DMS153 treated with DMSO at 0.1 percent for 48 hours (cell line): ENCODE data around the gene KCMF1.
"Not testable (repeated sequence)": the region's sequence is repeated elsewhere in the genome, so short reads cannot be mapped to it uniquely, and the experiment has no call there.

ENCODE experiments used
- DNase-seq: peaks from one replicate; lab custom pipeline; 2025; ENCODE audit not compliant: unreplicated experiment; lab: John Stamatoyannopoulos, UW

The KCMF1 gene

DNA sequence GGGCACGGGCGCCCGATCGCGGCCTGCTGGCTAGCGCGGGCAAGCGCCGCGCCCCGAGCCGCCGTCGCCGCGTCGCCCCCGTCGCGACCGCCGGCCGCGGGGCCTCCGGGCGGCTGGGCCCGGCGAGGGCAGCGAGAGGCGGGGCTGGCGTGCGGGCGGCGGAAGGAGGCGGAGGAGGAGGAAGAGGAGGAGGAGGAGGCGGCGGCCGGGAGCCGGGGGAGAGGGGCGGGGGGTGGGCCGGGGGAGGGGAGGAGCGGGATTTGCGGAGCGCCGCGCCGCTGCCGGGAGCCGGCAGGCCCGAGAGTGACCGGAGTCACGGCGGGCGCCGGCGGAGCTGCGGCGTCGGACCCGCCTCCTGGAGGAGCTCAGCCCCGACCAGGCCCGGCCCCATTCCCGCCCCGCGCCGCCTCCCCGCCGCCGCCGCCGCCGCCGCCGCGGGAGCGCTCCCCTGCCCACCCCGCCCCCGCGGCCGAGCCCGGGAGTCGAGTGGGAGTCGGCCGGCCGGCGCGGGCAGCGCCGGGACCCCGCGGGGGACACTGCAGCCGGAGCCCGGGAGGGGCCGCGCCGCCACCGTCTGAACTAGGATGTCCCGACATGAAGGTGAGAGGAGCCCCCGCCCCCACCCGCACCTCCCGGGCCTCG lies at the start of gene KCMF1:
KCMF1 (plus strand) TSS at position 294 of the 642 bp plus-strand sequence; CDS start at position 585, 291 bp downstream.
- DNase-seq, result peak; percentile 6

DNA sequence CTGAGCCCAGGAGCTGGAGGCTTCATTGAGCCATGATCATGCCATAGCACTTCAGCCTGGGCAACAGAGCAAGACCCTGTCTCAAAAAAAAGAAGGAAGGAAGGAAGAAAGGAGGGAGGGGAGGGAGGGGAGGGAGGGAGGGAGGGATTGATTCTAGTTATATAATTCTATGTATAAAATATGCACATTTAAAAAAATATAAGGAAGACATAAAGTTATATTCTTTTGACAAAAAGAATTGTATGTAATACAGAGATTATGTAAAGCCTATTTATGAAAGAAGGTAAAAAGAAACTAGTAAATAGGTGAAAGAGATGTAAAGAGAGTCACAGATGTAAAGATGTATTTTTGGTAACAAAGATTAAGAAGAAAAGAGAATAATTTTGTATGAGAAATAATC lies 48.0 kb upstream of the KCMF1 start:
- DNase-seq, result no peak

DNA sequence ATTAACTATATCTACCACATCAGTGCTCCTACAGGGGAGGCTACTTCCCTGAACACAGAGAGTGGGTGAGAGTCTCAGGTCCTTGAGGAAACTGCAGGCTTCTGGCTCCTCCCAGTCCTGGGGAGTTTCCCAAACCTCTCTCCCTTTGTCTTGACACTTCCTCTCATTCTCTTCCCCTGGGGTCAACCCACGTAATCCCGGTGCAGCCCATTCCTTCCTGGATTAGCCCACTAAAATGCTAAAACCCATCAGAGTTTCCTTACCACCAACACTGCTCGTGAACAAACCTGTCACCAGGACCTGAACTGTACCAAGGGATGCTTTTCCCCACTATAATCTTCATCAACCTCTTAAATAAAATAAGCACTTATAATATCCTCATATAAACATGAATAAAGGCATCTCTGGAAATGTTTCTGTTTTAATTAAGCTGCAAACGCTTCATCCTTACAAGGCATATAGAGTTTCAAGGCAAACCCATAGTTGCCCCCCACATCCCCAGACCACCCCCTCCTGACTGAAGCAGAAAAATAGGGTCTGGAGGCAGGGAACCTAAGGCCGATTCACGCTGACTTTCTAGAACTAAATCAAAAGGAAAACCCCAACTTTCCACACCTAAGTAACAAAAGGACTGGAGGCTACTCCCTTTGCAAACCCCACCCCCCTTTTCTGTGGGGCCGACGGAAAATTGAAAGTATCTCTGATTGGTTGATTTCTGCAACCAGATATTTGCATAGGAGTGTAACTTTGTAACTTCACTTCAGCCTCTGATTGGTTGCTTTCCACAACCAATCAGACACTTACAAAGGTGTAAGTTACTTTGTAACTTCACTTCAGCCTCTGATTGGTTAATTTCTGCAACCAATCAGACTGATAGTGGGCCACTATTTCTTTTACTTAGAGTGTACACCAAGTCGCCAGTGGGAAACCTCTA lies 46.5 kb upstream of the KCMF1 start:
- no peak for DNase-seq

DNA sequence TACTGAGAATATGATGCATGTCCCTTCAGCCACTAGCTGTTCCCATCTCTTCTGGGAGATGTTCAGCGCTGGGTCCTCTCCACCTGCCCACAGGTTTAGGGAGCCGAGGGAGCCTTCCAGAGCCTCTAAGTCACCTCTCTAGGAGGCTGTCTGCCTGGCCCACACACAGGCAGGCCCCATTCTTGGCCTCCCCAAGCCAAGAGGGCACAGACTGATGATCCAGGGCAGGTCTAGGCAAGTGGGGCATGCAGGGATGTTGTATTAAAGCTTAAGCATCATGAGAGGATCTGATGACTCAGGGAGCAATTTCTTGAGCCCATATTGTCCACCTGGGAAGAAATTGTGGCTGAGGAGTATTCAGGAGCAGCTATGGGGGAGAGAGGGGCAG lies 45.6 kb upstream of the KCMF1 start:
- no peak for DNase-seq

DNA sequence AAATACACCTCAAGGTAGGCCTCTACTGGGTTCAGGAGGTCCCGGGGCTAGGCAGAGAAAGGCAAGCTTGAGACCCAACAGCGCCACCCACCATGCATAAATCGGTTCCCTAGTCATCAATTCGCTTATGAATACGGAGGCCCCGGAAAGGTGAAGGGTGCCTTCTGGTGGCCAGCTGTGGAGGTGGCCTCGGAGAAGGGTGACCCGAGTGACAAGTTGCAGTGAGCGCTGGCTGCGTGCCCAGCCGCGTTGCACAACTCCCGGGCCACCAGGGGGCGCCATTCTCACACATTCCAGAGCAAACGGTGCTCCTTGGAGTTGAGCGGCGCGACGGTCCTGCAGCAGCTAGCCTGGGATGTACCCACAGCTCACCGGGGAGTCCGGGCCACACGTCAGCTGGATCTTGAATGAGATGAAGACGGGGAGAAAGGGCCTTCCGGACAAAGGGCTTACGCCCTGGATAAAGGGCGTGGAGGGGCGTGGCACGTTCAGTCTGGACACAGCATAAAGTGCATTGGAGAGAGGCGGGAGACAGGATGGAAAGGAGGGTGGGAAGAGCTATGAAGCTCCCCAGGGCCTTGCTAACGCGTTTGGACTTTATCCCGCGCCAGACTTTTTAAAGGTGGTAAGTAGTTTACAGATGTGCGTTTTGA lies 45.1 kb upstream of the KCMF1 start:
- peak; percentile 93 for DNase-seq

DNA sequence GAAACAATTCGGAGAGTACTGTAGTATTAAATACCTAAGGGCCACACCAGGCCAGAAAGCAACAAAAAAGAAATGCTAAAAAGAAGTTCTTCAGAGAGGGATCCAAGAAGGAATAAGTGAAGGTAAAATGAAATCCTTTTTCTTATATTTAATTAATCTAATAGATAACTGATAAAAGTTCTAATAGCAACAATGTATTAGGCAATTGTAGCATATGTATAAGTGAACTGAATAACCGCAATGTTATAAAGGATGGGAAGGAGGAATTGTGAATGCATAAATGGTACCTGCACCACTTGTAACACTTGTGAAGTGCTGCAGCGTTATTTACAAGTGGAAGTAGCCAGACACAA lies 43.7 kb upstream of the KCMF1 start:
- DNase-seq, result no peak

DNA sequence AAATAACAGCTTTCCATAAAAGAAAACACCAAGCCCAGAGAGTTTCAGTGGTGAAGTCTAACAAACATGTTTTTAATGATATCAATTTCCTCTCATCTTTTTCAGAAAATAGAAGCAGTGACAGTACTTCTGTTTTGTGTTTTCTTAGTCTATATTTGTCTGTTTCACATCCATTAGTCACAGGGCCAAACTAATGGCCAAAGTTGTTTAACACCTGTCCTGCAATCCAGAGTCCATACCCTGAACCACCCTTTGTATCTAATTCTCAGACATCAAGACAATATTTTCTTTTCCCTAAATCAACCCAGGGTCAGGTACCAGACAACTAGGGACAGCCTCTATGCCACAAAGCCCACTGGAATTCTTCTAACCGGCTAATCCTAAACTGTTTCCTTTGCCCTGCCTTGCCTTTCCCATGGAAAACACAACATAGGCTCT lies 39.6 kb upstream of the KCMF1 start:
- DNase-seq, result no peak

DNA sequence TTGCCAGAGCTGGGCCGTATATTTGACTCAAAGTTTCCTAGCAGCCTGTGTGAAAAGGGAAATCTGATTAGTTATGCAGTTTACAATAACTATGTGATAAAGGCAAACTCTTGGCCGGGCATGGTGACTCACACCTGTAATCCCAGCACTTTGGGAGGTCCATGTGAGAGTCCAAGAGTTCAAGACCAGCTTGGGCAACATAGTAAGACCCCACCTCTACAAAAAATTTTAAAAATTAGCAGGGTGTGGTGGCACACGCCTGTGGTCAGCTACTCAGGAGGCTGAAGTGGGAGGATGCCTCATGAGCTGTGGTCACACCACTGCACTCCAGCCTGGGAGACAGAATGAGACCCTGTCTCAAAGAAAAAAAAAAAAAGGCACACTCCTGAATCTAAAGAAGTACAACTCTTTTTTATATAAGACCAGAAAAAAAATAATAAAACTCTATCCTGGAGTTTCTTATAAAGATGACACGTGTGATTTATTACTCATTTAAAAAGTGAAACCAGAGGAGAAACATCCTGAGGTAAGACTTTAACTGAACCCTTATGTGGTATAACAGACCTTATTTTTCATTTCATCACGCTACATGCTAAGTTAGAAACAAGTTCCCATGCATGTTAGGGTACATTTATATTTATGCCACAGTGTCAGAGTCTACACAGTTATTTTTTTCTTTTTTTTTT lies 32.6 kb upstream of the KCMF1 start:
- DNase-seq, result no peak

DNA sequence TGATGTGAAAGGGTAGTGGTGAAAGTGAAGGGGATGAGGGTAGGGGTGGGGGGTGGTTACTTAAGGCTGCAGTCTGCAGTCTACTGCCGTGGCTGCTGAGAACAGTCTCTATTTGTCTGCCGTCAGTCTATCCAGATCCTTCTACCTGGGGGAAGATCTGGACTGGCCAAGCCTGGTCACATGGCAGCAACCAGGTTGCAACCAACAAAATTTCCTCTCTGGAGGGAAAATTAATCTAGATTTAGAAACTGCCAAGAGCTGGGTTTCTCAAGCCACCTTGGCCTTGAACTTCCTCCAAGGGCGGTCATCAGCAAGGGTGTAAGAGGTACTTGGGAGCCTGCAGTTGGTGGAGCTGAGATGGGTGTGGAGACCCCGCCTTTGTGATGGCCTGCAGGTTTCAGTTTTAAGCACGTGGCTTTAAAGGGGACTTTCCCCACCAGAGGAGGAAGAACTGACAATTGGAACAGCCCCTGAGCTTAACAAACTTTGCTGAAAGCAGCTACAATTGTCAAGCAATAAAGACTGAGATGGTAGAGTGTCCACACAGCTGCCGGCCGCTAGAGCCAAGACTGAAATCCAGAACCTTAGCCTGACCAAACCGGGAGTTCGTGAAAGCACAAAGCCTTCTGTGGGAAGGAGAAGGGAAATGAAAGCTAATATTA lies 31.4 kb upstream of the KCMF1 start:
- DNase-seq, result no peak

DNA sequence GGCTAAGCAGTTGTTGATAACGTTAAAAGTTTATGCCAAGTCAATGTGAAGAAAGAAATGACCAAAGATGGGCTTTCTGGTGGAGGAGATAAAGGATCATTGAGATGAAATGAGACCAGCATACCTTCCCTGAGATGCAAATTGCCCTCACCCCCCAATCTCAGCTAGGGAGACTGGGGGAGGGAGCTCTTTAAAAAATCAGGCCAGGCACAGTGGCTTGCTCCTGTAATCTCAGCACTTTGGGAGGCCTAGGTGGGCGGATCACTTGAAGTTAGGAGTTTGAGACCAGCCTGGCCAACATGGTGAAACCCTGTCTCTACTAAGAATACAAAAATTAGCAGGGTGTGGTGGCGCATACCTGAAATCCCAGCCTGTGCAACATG lies 30.9 kb upstream of the KCMF1 start:
- DNase-seq, result no peak

DNA sequence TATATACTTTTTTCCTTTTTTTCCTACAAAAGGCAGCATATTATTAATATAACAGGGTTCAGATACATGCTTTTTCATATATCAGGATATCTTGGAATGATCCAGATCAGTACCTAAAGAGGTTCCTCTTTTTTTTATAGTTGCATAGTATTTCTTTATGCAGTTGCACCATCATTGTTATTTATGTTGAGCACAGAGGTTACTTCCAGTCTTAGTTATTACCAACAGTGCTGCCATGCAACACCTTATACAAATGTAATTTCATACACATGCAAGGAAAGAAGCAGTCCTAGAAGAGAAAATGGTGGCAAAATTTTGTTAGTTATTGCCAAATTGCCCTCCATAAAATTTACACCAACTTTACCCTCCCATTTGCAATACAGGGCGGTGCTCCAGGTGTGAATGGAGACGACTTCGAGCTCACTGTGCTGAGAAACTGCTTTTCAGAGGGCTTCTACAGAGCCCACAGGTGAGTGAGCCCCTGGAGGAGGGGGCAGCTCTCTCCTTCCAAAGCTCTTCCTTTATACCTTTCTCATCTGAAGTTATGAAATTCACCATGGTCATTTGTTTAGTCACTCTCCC lies 30.0 kb upstream of the KCMF1 start:
- DNase-seq, result no peak

DNA sequence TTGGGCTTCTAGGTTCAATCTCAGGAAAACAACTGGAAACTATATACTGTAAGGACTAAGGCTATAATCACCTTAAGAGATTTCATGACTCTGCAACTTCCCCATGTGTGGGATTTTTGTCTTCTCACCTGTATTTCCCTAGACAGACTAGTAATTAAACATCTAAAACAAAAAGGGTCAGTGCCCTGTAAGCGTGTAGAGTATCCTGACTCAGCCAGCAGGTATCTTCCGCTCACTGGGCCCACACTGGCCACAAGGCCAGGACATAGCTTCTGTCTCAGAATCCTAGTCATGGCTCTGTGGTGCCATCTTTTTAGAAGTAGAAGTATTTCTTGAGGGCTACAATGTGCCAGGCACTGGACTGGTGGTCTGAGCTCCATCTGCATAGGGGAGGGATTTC lies 28.8 kb upstream of the KCMF1 start:
- DNase-seq, result no peak

DNA sequence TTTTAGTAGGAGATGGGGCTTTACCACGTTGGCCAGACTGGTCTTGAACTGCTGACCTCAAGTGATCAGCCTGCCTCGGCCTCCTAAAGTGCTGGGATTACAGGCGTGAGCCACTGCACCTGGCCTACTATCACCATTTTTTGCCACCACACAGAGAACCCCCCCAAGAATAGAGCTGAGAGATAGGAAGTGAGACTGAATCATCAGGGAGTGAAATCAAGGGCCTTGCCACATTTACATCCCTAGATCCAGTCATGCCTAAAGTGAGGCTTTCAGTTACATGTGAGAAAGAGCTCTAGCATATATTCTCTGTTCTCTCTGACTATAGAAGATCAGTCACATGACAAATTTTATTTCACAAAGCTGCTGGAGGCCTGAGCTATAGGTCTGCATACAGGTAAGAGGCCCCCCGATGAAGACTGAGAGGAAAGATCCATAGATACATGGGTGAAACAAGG lies 28.0 kb upstream of the KCMF1 start:
- DNase-seq, result no peak

DNA sequence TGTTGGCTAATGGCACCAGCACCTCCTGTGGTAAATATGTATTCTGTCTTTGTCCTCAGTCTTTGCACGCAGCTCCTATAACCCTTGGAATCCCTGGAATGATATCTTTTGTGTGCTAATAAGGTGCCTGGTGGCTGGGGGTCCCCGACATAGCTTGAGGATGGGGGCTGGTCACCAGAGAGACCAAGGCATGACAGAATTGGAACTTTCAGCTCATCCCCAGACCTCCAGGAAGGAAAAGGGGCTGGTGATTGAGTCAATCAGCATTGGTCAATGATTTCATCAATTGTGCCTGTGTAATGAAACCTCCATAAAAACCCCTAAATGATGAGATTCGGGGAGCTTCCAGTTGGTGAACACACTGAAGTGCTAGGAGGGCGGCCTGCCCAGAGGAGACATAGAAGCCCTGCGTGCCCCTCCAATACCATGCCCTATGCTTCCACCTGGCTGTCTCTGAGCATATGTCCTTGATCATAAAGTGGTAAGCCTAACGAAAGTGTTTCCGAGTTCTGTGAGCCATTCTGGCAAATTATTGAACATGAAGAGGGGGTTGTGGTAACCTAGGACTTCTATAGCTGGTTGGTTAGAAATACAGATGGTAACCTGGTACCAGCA lies 26.6 kb upstream of the KCMF1 start:
- no peak for DNase-seq

DNA sequence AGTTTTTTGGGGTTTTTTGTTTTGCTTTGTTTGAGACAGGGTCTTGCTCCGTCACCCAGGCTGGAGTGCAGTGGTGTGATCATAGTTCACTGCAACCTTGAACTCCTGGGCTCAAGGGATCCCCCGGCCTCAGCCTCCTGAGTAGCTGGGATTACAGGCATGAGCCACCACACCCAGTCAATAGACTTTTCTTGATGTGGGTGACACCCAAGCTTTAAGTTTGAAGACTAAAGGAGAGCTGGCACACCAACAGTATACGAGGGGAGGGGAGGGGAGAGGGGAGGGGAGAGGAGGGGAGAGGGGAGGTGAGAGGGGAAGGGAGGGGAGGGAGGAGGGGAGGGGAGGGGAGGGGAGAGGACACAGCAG lies 25.1 kb upstream of the KCMF1 start:
- not testable (repeated sequence) for DNase-seq

DNA sequence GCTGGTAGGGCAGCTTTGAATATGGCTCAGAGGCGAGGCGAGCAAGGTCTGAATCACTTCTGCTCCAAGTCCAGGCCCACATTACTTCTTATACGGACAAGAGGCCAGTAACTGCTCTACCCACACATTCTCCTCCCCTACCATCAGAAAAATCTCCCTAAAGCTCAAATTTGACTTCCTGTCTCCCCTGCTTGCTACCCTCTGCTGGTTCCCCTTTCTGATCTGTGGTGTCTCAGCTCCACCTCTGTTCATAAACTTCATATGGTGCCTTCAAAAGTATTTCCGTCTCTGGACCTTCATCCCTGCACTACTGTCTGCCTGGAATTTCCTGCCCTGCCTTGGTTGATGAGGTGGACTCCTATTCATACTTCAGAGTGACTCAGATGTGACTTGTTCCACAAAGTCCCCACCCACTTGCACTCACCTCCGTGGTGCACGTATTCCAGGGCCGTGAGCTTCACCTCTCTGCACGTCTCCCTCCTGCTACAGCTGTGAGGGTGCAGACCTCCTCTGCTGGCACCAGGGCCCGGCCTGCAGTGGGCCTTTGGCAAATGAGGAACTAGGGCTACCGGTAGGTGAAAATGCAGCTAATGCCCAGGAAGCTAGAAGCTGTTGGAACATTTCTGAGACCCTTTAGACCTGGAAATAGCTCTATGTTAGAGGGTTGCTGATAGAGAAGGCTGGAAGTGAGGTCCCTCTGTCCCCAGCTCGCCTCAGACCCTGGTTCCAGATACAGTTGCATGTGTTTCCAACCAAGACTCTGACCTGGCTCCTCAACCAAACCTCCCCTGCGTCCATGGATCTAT lies 24.6 kb upstream of the KCMF1 start:
- DNase-seq, result no peak

DNA sequence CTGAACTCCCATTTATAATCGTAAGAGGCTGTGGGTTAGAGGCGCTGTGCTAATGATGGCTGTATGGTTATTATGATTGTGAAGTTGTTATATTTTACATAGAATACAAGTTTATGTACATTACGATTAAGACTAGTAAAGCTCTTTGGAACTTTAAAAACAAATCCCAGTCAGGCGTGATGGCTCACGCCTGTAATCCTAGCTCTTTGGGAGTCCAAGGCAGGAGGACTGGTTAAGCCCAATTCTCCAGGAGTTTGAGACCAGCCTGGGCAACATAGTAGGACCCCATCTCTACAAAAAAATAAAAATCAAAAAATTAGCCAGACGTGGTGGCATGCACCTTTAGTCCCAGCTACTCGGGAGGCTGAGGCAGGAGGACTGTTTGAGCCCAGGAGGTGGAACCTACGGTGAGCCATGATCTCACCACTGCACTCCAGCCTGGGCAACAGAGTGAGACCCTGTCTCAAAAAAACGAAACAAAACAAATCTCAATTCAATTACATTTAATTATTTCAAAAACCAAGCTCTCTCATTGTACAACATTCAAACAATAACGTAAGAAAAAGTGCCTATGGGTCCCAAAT lies 23.9 kb upstream of the KCMF1 start:
- DNase-seq, result no peak

DNA sequence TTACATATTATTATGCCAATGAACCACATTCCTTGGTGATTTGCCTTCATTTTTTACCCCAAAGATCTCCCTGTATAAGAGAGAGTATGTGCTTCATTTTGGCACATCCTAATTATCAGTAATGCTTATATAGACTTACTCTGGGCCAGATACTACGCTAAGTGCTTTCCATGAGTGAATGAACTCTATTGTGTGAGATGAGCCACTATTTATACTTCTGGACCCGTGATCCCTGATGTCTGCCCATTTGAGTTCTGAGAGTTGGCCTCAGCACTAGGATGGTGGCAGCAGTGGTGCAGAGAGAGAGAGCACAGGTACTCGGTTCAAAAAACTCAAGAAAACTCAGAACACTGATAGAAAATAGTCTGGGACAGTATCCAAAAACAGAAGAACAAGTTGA lies 17.4 kb upstream of the KCMF1 start:
- DNase-seq, result no peak

DNA sequence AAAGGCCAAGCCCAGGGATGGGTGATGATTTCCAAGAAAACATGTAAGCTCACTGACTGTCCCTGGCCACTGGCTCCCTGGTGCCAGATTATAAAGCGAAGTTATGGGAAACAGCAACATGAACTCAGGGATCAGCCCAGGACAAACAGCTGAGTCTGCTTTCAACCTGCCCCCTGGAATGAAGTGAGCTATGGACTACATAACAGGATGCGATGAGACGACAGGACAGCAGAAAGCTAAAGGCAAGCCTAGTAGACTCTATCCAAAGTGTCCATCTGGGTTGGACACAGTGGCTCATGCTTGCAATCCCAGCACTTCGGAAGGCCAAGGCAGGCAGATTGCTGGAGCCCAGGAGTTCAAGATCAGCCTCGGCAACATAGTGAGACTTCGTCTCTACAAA lies 16.6 kb upstream of the KCMF1 start:
- no peak for DNase-seq
